Type B pancreatic cell (in vitro differentiated cells): ENCODE results near the gene FOXE3. TPM values are rescaled to one million over a fixed set of nuclear protein-coding genes. Genes with fewer than 3 reads are reported as not detected.

Experiments used
- DNase-seq: peaks from one replicate; pipeline ENCODE4 v3.0.0; 2021; ENCODE audit warnings: mixed read lengths; ENCODE audit not compliant: unreplicated experiment; ENCODE audit errors: extremely low spot score
- H3K27ac Mint-ChIP-seq: 2 replicates; pipeline ENCODE4 v1.8.0; 2021; ENCODE audit warnings: mild to moderate bottlenecking, mixed read lengths
- H3K27me3 Mint-ChIP-seq: 2 replicates; pipeline ENCODE4 v1.8.0; 2021; ENCODE audit warnings: mixed read lengths
- H3K36me3 Mint-ChIP-seq: 2 replicates; pipeline ENCODE4 v1.8.0; 2021; ENCODE audit warnings: mixed read lengths
- H3K4me1 Mint-ChIP-seq: one replicate; pipeline ENCODE4 v1.8.0; 2021; ENCODE audit warnings: mixed read lengths; ENCODE audit not compliant: unreplicated experiment
- H3K4me3 Mint-ChIP-seq: 2 replicates; pipeline ENCODE4 v1.8.0; 2021; ENCODE audit warnings: mild to moderate bottlenecking, mixed read lengths
- H3K9me3 Mint-ChIP-seq: 2 replicates; pipeline ENCODE4 v1.8.0; 2021; ENCODE audit warnings: mixed read lengths
- total RNA-seq: library from RNA; stranded (reverse); gene quantifications from 2 replicates; pipeline ENCODE4 v1.2.1, GENCODE V29; 2021; ENCODE audit warnings: low replicate concordance
- TF ChIP-seq, protein P1 (sequence below): fragments of 200-600 bp; sonication (generic); conservative IDR thresholded peaks from 2 replicates; pipeline ENCODE4 v1.5.0; 2021; ENCODE audit warnings: antibody characterized with exemption, mild to moderate bottlenecking

FOXE3 gene
- total RNA-seq, 1 donor from 2014 or later = 0.14 TPM

DNA sequence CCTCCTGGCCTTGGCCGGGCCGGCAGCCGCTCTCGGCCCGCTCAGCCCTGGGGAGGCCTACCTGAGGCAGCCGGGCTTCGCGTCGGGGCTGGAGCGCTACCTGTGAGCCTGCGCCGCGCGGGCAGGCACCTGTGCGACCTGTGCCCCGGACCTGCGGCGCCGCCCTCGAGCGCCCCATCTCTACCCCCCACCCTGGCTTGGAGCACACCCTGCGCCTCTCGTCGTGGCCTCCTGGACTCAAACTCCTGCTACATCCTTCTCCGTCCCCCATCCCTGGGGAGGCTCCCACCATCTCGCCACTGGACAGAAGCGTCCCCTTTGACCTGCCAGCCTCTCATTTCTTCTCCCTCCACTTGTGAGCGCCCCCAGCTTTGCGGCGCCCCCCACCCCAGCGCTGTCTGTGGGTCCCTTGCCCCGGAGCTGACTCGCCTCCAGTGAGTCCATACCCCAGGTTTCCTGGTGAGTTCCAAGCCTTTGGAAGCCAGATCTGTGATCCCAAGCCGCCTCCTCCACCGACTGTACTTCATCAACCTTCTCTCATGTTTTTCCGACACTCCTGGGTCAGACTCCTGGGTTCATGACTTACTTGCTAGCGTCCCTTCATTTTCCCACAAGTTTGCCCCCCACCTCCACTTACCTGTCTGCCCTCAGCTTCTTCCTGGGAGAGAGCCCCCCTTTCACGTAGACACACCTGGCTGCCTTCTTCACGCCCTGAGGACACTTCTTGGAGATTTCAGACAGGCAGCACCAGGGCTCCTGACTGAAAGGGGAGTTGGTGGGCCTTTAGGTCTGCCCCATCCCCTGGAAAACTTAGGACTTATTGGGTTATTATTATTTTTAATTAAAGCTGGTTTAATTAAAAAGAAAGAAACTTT is 1.3 kb downstream of the FOXE3 start:
- TF ChIP-seq, protein P1, sequence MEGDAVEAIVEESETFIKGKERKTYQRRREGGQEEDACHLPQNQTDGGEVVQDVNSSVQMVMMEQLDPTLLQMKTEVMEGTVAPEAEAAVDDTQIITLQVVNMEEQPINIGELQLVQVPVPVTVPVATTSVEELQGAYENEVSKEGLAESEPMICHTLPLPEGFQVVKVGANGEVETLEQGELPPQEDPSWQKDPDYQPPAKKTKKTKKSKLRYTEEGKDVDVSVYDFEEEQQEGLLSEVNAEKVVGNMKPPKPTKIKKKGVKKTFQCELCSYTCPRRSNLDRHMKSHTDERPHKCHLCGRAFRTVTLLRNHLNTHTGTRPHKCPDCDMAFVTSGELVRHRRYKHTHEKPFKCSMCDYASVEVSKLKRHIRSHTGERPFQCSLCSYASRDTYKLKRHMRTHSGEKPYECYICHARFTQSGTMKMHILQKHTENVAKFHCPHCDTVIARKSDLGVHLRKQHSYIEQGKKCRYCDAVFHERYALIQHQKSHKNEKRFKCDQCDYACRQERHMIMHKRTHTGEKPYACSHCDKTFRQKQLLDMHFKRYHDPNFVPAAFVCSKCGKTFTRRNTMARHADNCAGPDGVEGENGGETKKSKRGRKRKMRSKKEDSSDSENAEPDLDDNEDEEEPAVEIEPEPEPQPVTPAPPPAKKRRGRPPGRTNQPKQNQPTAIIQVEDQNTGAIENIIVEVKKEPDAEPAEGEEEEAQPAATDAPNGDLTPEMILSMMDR = no peak
- H3K27me3 Mint-ChIP-seq = peaks cover 81% of the 10 kb centered on the region
- H3K4me3 Mint-ChIP-seq = peak overlapping the region; percentile 74
- no peaks in the 10 kb centered on the region for H3K36me3 Mint-ChIP-seq
- H3K9me3 Mint-ChIP-seq = no peaks in the 10 kb centered on the region
- DNase-seq = no peak
- H3K27ac Mint-ChIP-seq = peak overlapping the region; percentile 46
- no peaks in the 10 kb centered on the region for H3K4me1 Mint-ChIP-seq

DNA sequence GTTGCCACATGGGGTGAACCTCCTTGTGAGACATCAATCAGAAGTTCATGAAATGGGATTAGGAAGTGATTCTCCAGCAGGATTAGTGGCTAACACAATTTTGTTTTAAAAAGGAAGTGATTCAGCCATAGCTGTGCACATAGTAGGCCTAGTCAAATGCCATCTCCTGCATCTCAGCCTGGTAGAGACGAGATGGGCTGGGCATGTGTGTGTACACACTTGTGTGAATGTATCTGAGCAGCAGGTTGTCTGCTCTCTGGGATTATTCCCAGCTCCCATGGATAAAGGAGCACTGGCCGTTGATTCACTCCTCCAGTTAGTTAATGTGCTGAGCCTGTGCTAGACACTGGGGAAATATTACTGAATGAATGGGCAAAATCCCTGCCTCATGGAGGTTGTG is 2.0 kb downstream of the FOXE3 start:
- Mint-ChIP-seq H3K36me3 (no peaks in the 10 kb centered on the region), H3K27me3 (peaks cover 83% of the 10 kb centered on the region), H3K9me3 (no peaks in the 10 kb centered on the region), H3K4me3 (peak overlapping the region; percentile 64), H3K27ac (no peak overlapping the region), H3K4me1 (no peaks in the 10 kb centered on the region)
- TF ChIP-seq, protein P1 = no peak
- no peak for DNase-seq

DNA sequence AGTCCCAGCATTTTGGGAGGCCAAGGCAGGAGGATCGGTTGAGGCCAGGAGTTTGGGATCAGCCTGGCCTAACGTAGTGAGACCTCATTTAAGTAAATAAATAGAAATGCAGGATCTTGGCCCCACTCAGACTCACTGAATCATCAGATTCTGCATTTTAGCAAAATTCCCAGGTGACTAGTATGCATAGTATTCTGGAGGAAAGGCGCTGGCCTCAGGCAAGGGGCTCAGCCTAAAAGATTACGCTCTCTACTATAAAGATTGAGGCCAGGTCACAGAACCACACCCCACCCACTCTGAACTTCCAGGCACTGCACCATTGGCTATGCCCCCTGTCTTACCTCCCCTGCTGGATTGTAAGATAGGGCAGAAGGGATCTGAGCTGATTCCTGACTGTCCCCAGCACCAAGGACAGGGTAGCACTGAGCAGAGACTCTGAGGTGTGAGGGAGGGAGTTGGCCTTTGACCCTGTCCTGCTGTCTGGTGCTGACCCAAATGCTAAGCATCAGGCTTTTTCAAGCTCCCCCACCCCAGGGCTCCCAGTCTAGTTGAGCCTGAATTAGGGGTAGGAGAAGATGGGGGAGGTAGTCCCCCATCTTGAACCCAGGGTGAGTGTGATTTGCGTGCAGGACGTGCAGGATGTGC is 2.7 kb downstream of the FOXE3 start:
- no peak for DNase-seq
- Mint-ChIP-seq H3K4me3 (no peak overlapping the region), H3K4me1 (no peaks in the 10 kb centered on the region), H3K36me3 (no peaks in the 10 kb centered on the region), H3K27me3 (peaks cover 81% of the 10 kb centered on the region), H3K27ac (no peak overlapping the region), H3K9me3 (no peaks in the 10 kb centered on the region)
- TF ChIP-seq, protein P1 = no peak

DNA sequence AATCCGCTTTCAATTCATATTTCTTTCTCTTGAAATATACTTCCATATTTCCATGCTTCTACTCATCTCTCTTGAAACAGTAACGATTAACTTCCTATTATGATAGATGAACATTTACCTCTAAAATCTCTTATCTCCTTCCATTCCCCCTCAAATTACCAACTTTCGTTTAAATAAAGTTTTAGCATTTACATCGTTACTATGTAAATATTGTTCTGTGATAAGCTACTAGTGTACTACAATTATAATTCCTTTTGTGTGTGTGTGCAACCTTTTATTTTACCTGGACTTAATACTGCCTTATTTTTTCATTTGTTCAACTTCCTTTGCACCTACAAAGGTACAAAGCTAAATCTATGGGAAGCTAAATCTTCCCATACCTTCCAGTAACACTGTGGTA is 4.5 kb downstream of the FOXE3 start:
- TF ChIP-seq, protein P1 = no peak
- peaks cover 77% of the 10 kb centered on the region for H3K27me3 Mint-ChIP-seq
- no peaks in the 10 kb centered on the region for H3K36me3 Mint-ChIP-seq
- peaks cover 4% of the 10 kb centered on the region for H3K4me1 Mint-ChIP-seq
- H3K27ac Mint-ChIP-seq = no peak overlapping the region
- no peak overlapping the region for H3K4me3 Mint-ChIP-seq
- H3K9me3 Mint-ChIP-seq = no peaks in the 10 kb centered on the region
- DNase-seq = no peak

DNA sequence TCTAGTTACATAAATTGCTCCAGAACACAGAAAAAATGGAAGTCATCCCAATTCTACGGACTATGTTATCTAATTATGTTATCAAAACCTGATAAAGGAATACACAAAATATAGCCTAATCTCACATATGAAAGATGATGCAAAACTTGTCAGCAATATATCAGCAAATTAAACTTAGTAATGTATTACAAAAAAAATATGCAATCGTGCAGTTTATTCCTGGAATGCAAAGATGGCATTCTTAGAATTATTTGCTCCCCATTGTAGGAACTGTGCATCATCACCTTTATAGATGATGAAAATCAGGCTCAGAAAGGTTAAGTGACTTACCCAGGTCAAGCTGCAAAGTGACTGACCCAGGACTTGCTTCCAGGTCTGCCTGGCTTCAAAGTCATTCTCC is 7.8 kb downstream of the FOXE3 start:
- Mint-ChIP-seq H3K27ac (no peak overlapping the region), H3K9me3 (no peaks in the 10 kb centered on the region), H3K4me1 (peaks cover 8% of the 10 kb centered on the region), H3K36me3 (no peaks in the 10 kb centered on the region), H3K27me3 (peaks cover 78% of the 10 kb centered on the region), H3K4me3 (no peak overlapping the region)
- TF ChIP-seq, protein P1 = no peak
- DNase-seq = no peak
